Uterus (tissue), 2 donors: ENCODE data around the gene RABGAP1L.

ENCODE experiments used
- CTCF ChIP-seq, 4 experiments: fragments of 200-600 bp in 2 of 4; fragments of 450-650 bp in 2 of 4; sonication (generic) in 2 of 4; IDR thresholded peaks; one replicate each; pipeline ENCODE4 v1.5.1; 2016 to 2019; ENCODE audit warnings: antibody characterized with exemption in 4 of 4, mild to moderate bottlenecking in 2 of 4, moderate library complexity in 1 of 4
- POLR2A ChIP-seq, 2 donors: fragments of 450-650 bp; IDR thresholded peaks; one replicate each; pipeline ENCODE4 v1.6.1; 2016; ENCODE audit warnings: antibody characterized with exemption in 2 of 2, mild to moderate bottlenecking in 1 of 2, moderate library complexity in 1 of 2

DNA sequence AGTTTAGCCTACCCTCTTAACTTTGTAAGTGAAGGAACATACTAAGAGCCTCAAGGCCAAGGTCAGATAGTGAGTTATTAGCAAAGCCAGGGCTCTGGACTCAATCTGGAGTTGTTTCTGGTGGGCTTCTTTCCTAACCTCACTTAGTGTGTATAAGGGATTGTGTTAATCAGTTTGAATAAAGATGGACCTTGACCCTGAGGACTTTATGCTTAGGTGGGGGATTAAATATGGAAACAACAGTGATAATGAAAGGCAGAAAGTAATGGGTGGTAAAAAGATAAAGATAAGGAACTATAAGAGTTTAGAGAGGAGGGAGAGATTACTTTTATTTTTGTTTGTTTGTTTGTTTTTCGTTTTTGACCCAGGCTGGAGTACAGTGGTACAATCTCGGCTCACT, 5.5 kb downstream of the RABGAP1L start:
- TF ChIP-seq POLR2A (IDR thresholded peaks at IDR 0.05) (no peak), CTCF (IDR thresholded peaks at IDR 0.05) (no peak)
